Ovary (tissue), 9 donors: ENCODE data around the gene GRAMD4. TPM values are rescaled to one million over a fixed set of nuclear protein-coding genes. Genes with fewer than 3 reads are reported as not detected.

Source experiments
- DNase-seq, 5 donors: peaks; one replicate each; pipeline ENCODE4 v3.0.0-alpha.2; 2019 to 2020
- H3K27ac ChIP-seq, 2 donors: fragments of 200-600 bp; one replicate each; pipeline versions ENCODE4 v1.5.1 to v1.8.0; 2019 to 2022
- H3K27me3 ChIP-seq: fragments of 200-600 bp; one replicate; pipeline ENCODE4 v1.8.0; 2022
- H3K36me3 ChIP-seq: fragments of 200-600 bp; sonication (generic); one replicate; pipeline ENCODE4 v1.5.1; 2019
- H3K4me1 ChIP-seq: one replicate; pipeline ENCODE4 v1.8.1; 2013; ENCODE audit warnings: mild to moderate bottlenecking, moderate library complexity; ENCODE audit not compliant: insufficient read depth
- H3K4me3 ChIP-seq: fragments of 200-600 bp; sonication (generic); one replicate; pipeline ENCODE4 v1.5.1; 2017
- H3K9me3 ChIP-seq, 2 donors: fragments of 200-600 bp in 1 of 2; sonication (generic) in 1 of 2; one replicate each; pipeline versions ENCODE4 v1.5.1 to v1.8.1; 2013 to 2019; ENCODE audit warnings: mild to moderate bottlenecking in 1 of 2, moderate library complexity in 1 of 2
- CTCF ChIP-seq, 3 donors: fragments of 450-650 bp in 2 of 3; fragments of 200-600 bp in 1 of 3; IDR thresholded peaks; one replicate each; pipeline versions ENCODE4 v1.5.1 to v1.8.0; 2016 to 2022; ENCODE audit warnings: antibody characterized with exemption in 3 of 3, mild to moderate bottlenecking in 1 of 3
- EP300 ChIP-seq: sonication (generic); formaldehyde crosslinking; IDR thresholded peaks from one replicate; pipeline ENCODE4 v1.6.1; 2017; ENCODE audit warnings: antibody characterized with exemption
- POLR2A ChIP-seq: fragments of 450-650 bp; IDR thresholded peaks from one replicate; pipeline ENCODE4 v1.6.1; 2017; ENCODE audit warnings: antibody characterized with exemption, mild to moderate bottlenecking, moderate library complexity
- WGBS, 3 donors: extraction: QIAGEN DNeasy Blood & Tissue Kit in 1 of 3; methylation state at CpG; one replicate each; pipeline versions ENCODE4 v1.1.5 to v1.1.7; 2013 to 2017; 5-methylcytosine and 5-hydroxymethylcytosine counted together
- intact Hi-C, 4 donors: fragments of 100-400 bp; cut with DNase I; formaldehyde crosslinking; loops; one replicate each; pipeline versions ENCODE4 v1.11.0 to v1.15.1; 2022 to 2023
- polyA plus RNA-seq, 2 donors: library from polyadenylated mRNA; stranded (reverse); fragments of 200-250 nt in 1 of 2; fragments of 350-450 nt in 1 of 2; fragmentation: Illumina TruSeq in 1 of 2; extraction: RNeasy Lipid Tissue Mini Kit (QIAGEN cat#74804) in 1 of 2; gene quantifications; one replicate each; pipeline ENCODE4 v1.2.3, GENCODE V29; 2013 to 2014
- total RNA-seq, 7 donors: library from RNA; depleted of rRNA in 2 of 7; stranded (reverse); fragments of >200 nt in 2 of 7; fragmentation: NEBNext Ultra II Directional in 3 of 7; extraction: Animal tissue kit (Norgen Biotek cat#: 25700) in 3 of 7; gene quantifications; one replicate each; pipeline versions ENCODE4 v1.1.0 to v1.2.4, GENCODE V29; 2016 to 2023
- donor health status: DM: no; HTN: no; CAD: no; lungs with moderate emphysema.
- donor health status: DM: no; HTN: no; CAD: no.
- donor health status: Bipolar disorder and iron deficiency.
- donor health status: DM: yes; HTN: yes; CAD: no.
- donor health status: DM: no; HTN: no; CAD: no.
- donor health status: DM: yes; HTN: yes; CAD: no.

Gene GRAMD4
- total and polyA plus RNA-seq, 9 donors, result 6.2 to 40.4 (median 27.8) TPM

- no peak overlapping the region for H3K27ac ChIP-seq
- H3K27me3 ChIP-seq, result no peaks in the 10 kb centered on the region
- H3K36me3 ChIP-seq, result no peaks in the 10 kb centered on the region
- WGBS, 3 donors, result 92 to 93% (median 93%) methylated on average over 39 of the region's 39 CpGs
- no peak for DNase-seq
- no peak overlapping the region for H3K4me3 ChIP-seq
- TF ChIP-seq POLR2A (no peak), EP300 (no peak), CTCF (IDR thresholded peaks at IDR 0.05) (no peak)
- no peaks in the 10 kb centered on the region for H3K9me3 ChIP-seq
- intact Hi-C loops, result no loop called here
- no peaks in the 10 kb centered on the region for H3K4me1 ChIP-seq
Measured at GRCh38 chr22:46626911-46627805, 7.0 kb downstream of the GRAMD4 start.

- Histone ChIP-seq H3K9me3 (no peaks in the 10 kb centered on the region), H3K36me3 (no peaks in the 10 kb centered on the region), H3K4me1 (no peaks in the 10 kb centered on the region), H3K4me3 (no peak overlapping the region), H3K27me3 (no peaks in the 10 kb centered on the region), H3K27ac (no peak overlapping the region)
- TF ChIP-seq CTCF (IDR thresholded peaks at IDR 0.05) (no peak), POLR2A (no peak), EP300 (no peak)
- DNase-seq, result no peak
- intact Hi-C loops, result no loop called here
- WGBS, 3 donors, result 95 to 96% (median 96%) methylated on average over 31 of the region's 31 CpGs
Measured at GRCh38 chr22:46627806-46628482, 7.8 kb downstream of the GRAMD4 start.

- 89 to 93% (median 93%) methylated on average over 12 of the region's 12 CpGs for WGBS, 3 donors
- intact Hi-C loops, result no loop called here
- no peaks in the 10 kb centered on the region for H3K4me1 ChIP-seq
- no peak for TF ChIP-seq POLR2A
- no peak for TF ChIP-seq CTCF (IDR thresholded peaks at IDR 0.05)
- TF ChIP-seq EP300, result no peak
- no peaks in the 10 kb centered on the region for H3K36me3 ChIP-seq
- no peaks in the 10 kb centered on the region for H3K27me3 ChIP-seq
- no peak overlapping the region for H3K4me3 ChIP-seq
- no peak for DNase-seq
- no peak overlapping the region for H3K27ac ChIP-seq
- no peaks in the 10 kb centered on the region for H3K9me3 ChIP-seq
Measured at GRCh38 chr22:46628756-46629155, 8.6 kb downstream of the GRAMD4 start.

- WGBS, 3 donors, result 87 to 90% (median 88%) methylated on average over 16 of the region's 16 CpGs
- no peaks in the 10 kb centered on the region for H3K4me1 ChIP-seq
- no peak overlapping the region for H3K27ac ChIP-seq
- H3K9me3 ChIP-seq, result no peaks in the 10 kb centered on the region
- intact Hi-C loops, result no loop called here
- no peaks in the 10 kb centered on the region for H3K27me3 ChIP-seq
- H3K4me3 ChIP-seq, result no peak overlapping the region
- H3K36me3 ChIP-seq, result no peaks in the 10 kb centered on the region
- no peak for DNase-seq
- TF ChIP-seq EP300 (no peak), POLR2A (no peak)
Measured at GRCh38 chr22:46629291-46629690, 9.1 kb downstream of the GRAMD4 start.

- no peaks in the 10 kb centered on the region for H3K4me1 ChIP-seq
- no peaks in the 10 kb centered on the region for H3K27me3 ChIP-seq
- DNase-seq, result no peak
- 95 to 99% (median 96%) methylated on average over 10 to 13 of the region's 13 CpGs for WGBS, 3 donors
- H3K27ac ChIP-seq, result no peak overlapping the region
- H3K9me3 ChIP-seq, result no peaks in the 10 kb centered on the region
- no peak overlapping the region for H3K4me3 ChIP-seq
- H3K36me3 ChIP-seq, result no peaks in the 10 kb centered on the region
- intact Hi-C loops, result no loop called here
- TF ChIP-seq CTCF (IDR thresholded peaks at IDR 0.05), result no peak
- TF ChIP-seq EP300, result no peak
Measured at GRCh38 chr22:46631113-46631512, 10.9 kb downstream of the GRAMD4 start.
